ENCODE data around the gene SLC2A9. TPM values are rescaled to one million over a fixed set of nuclear protein-coding genes. Genes with fewer than 3 reads are reported as not detected.

Gene SLC2A9
- total RNA-seq, 2 experiments from 2014 or later = not detected

GRCh38 chr4:10056334-10057022 is 35.2 kb upstream of the SLC2A9 start:
- Histone ChIP-seq H3K27ac (ENCODE audit: low read depth, low read length, poor library complexity, severe bottlenecking) (no peak overlapping the region), H3K9me3 (ENCODE audit: low read length) (no peaks in the 10 kb centered on the region), H2AFZ (ENCODE audit: low read length) (no peak overlapping the region), H4K20me1 (ENCODE audit: insufficient read depth, low read length) (no peaks in the 10 kb centered on the region), H3K4me1 (ENCODE audit: insufficient read depth, low read length, poor library complexity, severe bottlenecking) (peaks cover 15% of the 10 kb centered on the region), H3K9me2 (ENCODE audit: insufficient read depth, low read length) (no peaks in the 10 kb centered on the region), H3K4me2 (ENCODE audit: low read length) (no peak overlapping the region), H3K4me3 (ENCODE audit: low read depth, low read length, poor library complexity, severe bottlenecking) (no peak overlapping the region), H3K79me2 (ENCODE audit: insufficient read depth, low read depth, low read length) (no peaks in the 10 kb centered on the region), H3K36me3 (ENCODE audit: insufficient read depth, low read length) (no peaks in the 10 kb centered on the region)
- CTCF ChIA-PET (ENCODE audit: unreplicated experiment) = no interaction called here
- no TSS peak for BruUV-seq (replicated peaks)
- POLR2A ChIA-PET = no interaction called here
- TF ChIP-seq CTCF (conservative IDR thresholded peaks at IDR 0.05; ENCODE audit: low read length) (no peak), EZH2phosphoT487 (IDR thresholded peaks at IDR 0.05; ENCODE audit: borderline replicate concordance, low read depth, low read length) (no peak)
- no peak for DNase-seq (ENCODE audit: low spot score)
- intact Hi-C loops (cut with micrococcal nuclease; ENCODE audit: unreplicated experiment) = no loop called here

GRCh38 chr4:10055871-10056270 is 34.6 kb upstream of the SLC2A9 start:
- intact Hi-C loops (cut with micrococcal nuclease; ENCODE audit: unreplicated experiment) = no loop called here
- TF ChIP-seq EZH2phosphoT487 (IDR thresholded peaks at IDR 0.05; ENCODE audit: borderline replicate concordance, low read depth, low read length) = no peak
- TF ChIP-seq CTCF (conservative IDR thresholded peaks at IDR 0.05; ENCODE audit: low read length) = no peak
- Histone ChIP-seq H3K4me3 (ENCODE audit: low read depth, low read length, poor library complexity, severe bottlenecking) (no peak overlapping the region), H3K4me2 (ENCODE audit: low read length) (no peak overlapping the region), H3K36me3 (ENCODE audit: insufficient read depth, low read length) (no peaks in the 10 kb centered on the region), H3K9me3 (ENCODE audit: low read length) (no peaks in the 10 kb centered on the region), H3K9me2 (ENCODE audit: insufficient read depth, low read length) (no peaks in the 10 kb centered on the region), H3K27ac (ENCODE audit: low read depth, low read length, poor library complexity, severe bottlenecking) (no peak overlapping the region), H4K20me1 (ENCODE audit: insufficient read depth, low read length) (no peaks in the 10 kb centered on the region), H3K4me1 (ENCODE audit: insufficient read depth, low read length, poor library complexity, severe bottlenecking) (peaks cover 15% of the 10 kb centered on the region), H3K79me2 (ENCODE audit: insufficient read depth, low read depth, low read length) (no peaks in the 10 kb centered on the region), H2AFZ (ENCODE audit: low read length) (no peak overlapping the region)
- DNase-seq (ENCODE audit: low spot score) = no peak
- ChIA-PET POLR2A (no interaction called here), CTCF (ENCODE audit: unreplicated experiment) (no interaction called here)
- BruUV-seq (replicated peaks) = no TSS peak

DNA sequence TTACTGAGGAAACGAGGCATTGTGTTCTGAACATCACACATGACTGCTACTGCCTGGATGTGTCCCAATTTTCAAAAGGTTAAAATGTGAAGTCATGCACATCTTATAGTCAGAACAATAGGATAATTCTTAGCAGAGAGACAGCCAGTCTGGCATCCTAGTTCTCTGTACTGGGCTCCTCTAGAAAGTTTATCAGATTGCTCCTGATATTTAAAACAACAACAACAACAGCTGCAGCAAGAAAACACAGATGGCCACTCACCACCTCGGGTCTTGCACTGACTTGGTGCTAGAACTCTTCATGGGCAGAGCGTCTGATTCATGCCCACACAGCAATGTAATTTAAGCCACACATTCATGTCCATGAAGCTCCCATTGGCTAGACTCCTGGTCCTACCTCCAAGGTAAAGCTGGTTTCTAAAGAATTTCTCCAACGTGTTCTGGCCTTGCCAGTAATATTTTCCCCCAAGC is 33.3 kb upstream of the SLC2A9 start:
- Histone ChIP-seq H3K4me1 (ENCODE audit: insufficient read depth, low read length, poor library complexity, severe bottlenecking) (peaks cover 15% of the 10 kb centered on the region), H3K4me2 (ENCODE audit: low read length) (no peak overlapping the region), H3K36me3 (ENCODE audit: insufficient read depth, low read length) (no peaks in the 10 kb centered on the region), H4K20me1 (ENCODE audit: insufficient read depth, low read length) (no peaks in the 10 kb centered on the region), H3K9me3 (ENCODE audit: low read length) (no peaks in the 10 kb centered on the region), H3K27ac (ENCODE audit: low read depth, low read length, poor library complexity, severe bottlenecking) (no peak overlapping the region), H2AFZ (ENCODE audit: low read length) (no peak overlapping the region), H3K9me2 (ENCODE audit: insufficient read depth, low read length) (no peaks in the 10 kb centered on the region), H3K79me2 (ENCODE audit: insufficient read depth, low read depth, low read length) (no peaks in the 10 kb centered on the region), H3K4me3 (ENCODE audit: low read depth, low read length, poor library complexity, severe bottlenecking) (no peak overlapping the region)
- intact Hi-C loops (cut with micrococcal nuclease; ENCODE audit: unreplicated experiment) = no loop called here
- no peak for TF ChIP-seq EZH2phosphoT487 (IDR thresholded peaks at IDR 0.05; ENCODE audit: borderline replicate concordance, low read depth, low read length)
- TF ChIP-seq CTCF (conservative IDR thresholded peaks at IDR 0.05; ENCODE audit: low read length) = no peak
- ChIA-PET POLR2A (no interaction called here), CTCF (ENCODE audit: unreplicated experiment) (no interaction called here)
- DNase-seq (ENCODE audit: low spot score) = no peak
- no TSS peak for BruUV-seq (replicated peaks)

Data from OCI-LY7 (cell line).